Stimulated activated CD4-positive, alpha-beta T cell treated with anti-CD3 and anti-CD28 coated beads, Interleukin-2, amount 100 ng/mL, for 48 hours (primary cell): ENCODE measurements around the gene SVIL.
"Not testable (repeated sequence)": the region's sequence is repeated elsewhere in the genome, so short reads cannot be mapped to it uniquely, and the experiment has no call there.

Source experiments
- DNase-seq, 2 donors: peaks; one replicate each; pipeline ENCODE4 v3.0.0-alpha.2; 2020

SVIL gene

DNA sequence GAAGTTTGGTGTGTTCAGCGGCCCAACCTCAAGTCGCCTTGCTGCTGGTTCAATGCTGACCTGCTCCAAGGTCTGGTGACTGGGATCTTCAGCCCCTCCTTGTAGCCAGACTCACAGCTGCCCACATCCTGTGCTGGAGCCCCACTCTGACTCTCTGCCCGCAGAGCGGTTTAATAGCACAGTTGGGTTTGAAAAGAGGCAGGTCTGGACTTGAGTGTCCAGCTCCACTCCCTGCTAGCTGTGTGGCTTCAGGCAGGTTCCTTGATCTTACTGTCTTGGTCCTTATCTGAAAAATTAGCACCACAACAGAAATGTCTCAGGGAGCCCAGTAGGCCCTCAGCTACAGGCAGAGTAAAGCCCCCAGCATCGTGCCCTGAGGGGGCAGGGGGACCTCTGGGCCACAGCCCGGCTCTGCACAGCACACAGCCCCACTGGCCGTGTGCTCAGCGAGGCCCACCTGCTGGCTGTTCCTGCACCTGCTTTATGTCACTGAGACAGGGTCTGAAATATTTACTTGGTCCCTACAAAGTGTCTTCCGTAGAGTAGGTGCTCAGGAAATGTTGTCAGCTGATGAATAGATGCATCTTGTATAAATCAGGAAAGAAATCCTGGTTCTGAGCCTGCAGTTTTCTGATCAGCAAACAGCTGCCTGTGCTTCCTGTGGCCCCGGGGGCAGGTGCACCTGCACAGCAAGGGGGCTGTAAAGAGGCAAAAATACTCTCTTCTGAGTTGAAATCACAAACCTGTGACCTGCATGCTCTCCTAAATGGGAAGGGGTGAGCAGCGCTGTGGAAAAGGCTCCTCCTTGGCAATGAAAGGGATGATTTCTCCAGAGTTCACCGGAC, 155.5 kb downstream of the SVIL start:
- no peak for DNase-seq

- DNase-seq = no peak
Observed at GRCh38 chr10:29473406-29474100, 161.2 kb downstream of the SVIL start.

- DNase-seq = no peak
Observed at GRCh38 chr10:29473087-29473356, 161.7 kb downstream of the SVIL start.

DNA sequence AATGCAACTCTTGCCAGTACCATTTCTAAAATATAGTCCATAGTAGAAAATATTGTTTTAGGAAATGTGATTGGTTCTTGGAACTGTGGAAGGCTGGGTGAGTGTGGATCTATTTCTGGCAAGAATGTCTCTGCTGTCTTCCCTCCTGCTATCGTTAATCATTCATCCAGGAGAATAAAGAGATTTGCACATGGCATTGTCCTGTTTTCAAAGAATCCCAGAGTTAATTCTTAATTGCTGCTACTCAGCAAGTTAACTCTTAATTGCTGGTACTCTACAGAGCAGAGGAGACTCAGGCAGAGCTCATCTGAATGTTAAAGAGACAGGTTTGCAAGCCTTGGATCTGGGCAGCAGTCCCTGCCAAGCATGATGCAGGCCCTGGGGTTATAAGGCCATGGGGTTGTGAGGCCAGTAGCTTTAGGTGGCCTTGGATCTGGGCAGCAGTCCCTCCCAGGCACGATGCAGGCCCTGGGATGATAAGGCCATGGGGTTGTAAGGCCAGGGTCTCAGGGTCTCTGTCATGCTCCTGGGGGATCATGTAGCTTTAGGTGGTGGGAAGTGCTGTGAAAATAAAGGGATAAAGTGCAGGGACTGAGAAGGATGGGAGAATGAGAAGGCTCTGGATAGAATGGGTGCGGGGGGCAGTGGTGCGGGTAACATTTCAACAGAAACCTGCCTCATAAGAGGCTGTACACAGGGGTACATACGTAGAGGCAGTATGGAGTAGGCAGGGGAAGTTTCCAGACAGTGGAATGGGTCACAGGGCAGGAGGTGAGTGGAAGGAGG, 162.3 kb downstream of the SVIL start:
- DNase-seq = no peak

DNA sequence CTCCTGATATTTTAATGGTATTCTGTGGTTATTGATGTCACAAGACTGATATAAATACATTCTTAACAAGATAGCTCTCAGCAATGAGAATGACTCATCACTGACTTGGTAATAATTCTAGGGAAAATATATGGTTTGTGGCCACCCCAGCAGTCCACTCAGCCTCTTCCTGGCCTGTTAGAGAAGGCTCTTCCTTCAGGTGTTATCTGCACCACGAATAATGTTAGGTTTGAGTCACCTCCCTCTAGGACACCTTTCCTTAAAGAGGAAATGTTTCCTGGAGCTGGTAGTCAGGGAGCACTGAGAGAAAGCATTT, 163.3 kb downstream of the SVIL start:
- DNase-seq = no peak

- DNase-seq = no peak
Observed at GRCh38 chr10:29470843-29471543, 163.8 kb downstream of the SVIL start.

DNA sequence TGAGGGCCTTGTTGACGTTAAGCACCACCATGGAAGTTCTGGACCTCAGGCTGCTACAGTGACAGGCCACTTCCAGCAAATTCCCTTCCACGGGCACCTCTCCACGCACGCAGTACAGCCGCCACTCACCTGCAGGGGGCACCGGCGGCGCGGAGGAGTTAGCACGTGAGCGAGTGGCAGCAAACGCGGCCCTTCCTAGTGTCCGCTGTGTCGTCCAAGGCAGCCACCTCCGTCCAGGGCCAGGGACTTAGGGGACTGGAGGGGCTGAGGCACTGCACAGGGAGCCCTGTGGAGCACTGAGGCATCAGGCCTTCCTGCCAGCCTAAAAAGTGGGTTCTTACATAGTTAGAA, 164.4 kb downstream of the SVIL start:
- DNase-seq = peak; percentile 15 to 22

DNA sequence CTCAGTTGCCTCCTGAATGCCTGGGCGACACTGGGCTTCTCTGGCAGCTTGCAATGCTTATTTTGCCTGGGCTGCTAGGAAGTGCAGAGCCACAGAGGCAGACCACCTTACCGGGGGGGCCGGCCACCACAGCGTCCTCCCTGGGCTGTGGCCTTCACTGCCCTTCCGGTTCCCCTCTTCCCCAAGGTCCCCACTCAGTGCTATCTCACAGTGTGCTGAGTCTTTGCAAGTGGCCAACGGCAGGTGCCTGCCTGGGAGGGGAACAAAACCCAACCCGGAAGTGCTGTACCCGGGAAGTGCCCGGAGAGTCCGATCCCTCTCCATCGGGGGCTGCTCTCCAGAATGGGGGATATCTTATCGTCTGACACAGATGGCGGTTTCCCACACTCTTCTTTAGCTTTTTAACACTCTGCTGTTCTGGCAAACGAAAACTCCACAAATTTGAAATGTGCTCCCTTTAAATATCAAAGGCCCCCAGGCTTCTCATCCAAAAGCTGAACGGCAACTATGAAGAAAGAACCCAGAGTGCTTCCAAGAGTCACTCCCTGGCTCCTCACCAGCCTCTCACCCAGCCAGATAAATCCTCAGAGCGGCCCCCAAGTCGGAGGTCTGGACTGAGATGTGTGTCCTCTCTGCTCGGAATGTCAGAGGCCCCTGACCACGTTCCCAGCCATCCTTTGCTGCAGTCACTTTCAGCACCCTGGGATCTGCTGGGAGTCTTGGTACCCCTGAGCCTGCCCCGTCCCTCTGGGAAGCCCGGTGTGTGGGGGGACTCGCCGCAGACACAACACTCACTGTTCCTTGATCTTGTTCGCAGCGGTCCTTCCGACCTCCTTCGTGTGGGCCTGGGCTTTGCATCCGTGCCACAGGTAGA, 165.1 kb downstream of the SVIL start:
- DNase-seq = no peak

DNA sequence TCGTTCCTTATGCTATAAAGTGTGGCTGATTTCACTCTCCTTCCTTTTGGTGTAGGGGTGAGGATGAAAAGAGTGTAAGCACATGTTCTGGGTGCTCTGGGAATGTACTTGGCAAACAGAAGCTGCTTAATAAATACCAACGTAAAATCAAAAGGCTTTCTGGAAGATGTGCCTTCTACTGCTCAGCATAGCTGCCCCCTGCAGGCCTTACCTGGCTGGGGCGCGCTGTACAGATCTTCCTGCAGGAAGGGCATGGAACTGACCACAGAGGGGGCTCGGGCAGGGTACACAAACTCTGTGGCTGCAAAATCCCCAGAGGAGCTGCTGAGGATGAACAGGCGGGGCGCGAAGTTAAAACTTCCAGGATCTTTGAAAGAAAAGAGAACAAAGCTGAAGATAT, 169.4 kb downstream of the SVIL start:
- DNase-seq = no peak

DNA sequence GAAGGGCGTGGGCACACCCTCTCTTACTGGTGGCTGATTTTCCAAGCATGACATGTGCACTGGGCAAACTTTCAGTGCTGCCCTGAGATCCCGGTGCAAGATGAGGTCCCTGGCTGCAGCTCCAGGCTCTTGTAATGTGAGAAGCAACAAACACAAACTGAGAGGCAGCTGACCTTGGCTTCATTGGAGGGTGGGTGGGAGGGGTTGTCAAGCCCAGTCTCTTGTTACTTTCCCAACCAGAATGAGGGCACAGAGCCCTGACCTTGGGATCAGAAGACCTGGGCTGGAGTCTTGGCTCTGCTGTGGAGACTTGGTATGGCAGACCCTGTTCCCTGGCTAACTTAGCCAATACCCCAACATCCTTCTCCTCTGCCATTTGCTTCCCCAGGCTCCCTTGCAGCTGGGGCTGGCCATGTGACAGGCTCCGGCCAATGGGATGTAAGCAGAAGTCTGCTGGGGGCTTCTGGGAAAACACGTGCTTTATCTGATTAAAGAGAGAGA, 170.1 kb downstream of the SVIL start:
- not testable (repeated sequence) for DNase-seq

DNA sequence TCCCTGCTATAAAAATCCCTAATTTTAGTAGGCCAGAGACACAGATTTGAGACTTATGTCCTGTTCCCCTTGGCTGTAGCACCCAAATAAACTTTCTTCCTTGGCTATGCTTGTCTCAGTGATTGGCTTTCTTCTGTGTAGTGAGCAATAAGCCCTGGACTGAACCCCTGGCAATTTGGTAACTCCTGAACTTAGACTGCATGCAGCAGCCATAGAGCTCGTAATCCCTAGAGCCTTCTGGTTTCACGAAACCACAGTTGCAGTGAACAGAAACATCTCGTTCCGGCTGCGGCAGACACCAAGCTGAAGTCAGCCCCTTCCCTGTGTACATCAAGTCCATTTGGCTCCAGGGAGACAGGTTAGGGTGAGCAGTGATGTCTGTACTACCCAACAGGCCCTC, 173.7 kb downstream of the SVIL start:
- DNase-seq = no peak

DNA sequence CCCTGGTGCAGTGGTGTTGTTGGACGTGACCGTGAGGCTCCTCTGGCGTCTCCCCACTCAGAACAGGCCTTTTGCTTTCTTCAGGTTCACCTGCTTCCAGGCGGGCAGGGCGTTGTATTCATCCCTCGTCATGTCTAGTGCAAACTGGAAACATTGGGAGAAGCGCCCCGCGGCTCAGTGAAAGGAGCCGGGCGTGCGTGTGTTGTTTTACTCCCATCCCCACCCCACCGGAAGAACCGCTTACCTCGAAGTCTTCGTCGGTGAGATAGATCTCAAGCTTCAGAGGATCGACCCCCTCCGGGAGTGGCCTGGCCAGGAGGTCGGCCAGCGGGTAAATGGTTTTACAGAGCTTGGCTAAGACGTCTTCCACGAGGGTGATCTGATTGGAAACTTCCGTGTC, 176.6 kb downstream of the SVIL start:
- not testable (repeated sequence) for DNase-seq

DNA sequence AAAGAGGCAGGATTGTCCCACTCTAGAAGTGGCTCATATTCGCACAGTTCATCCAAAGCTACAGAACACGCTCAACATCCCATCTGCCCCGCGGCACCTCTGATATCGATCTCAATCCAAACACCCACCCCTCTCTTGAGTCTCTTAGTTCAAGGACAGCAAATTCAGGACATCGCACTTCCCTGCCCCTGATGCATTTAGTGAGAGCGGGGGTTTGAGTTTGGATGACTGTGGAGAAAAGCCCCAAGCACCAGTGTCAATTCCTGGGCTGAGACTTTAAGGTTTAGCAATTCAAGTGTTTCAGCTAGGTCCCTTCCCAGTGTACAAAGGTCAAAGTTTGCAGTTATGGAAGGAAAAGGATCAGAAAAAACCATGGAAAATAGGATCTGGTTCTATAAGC, 179.7 kb downstream of the SVIL start:
- no peak for DNase-seq

- DNase-seq = no peak
Observed at GRCh38 chr10:29454250-29454649, 180.5 kb downstream of the SVIL start.

DNA sequence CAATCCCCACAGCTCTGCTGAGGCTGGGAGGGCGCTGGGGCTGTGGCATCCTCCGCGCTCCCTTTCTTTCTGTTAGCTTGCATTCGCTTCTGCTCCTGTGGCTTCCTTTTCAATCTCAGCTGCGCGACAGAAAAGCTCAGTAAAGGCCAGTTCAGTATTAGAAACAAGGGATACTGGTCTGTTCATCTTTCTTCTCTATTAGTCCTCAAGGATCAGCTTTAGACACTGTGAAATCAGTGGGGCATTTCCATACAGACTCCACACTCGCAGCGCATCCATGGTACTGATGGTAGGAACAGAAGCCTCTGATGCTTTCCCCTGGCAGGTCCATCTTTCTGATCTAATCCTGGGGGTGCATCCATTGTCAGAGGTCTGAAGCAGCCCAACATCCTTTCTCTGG, 182.2 kb downstream of the SVIL start:
- DNase-seq = no peak

DNA sequence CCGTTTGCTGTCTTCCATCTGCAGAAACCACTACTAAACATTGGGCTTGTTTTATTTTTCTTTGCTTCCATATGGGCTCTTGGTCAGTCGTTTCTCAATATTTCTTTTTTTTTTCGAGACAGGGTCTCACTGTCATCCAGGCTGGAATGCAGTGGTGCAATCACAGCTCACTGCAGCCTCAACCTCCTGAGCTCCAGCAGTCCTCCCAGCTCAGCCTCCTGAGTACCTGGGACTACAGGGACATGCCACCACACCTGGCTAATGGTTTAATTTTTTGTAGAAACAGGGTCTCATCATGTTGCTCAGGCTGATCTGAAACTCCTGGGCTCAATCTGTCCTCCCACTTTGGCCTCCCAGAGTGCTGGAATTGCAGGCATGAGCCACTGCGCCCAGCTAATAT, 182.8 kb downstream of the SVIL start:
- no peak for DNase-seq

GRCh38 chr10:29450405-29450804, 184.4 kb downstream of the SVIL start:
- DNase-seq = no peak

- DNase-seq = peak; percentile 80 to 84
Observed at GRCh38 chr10:29448756-29449592, 185.8 kb downstream of the SVIL start.

DNA sequence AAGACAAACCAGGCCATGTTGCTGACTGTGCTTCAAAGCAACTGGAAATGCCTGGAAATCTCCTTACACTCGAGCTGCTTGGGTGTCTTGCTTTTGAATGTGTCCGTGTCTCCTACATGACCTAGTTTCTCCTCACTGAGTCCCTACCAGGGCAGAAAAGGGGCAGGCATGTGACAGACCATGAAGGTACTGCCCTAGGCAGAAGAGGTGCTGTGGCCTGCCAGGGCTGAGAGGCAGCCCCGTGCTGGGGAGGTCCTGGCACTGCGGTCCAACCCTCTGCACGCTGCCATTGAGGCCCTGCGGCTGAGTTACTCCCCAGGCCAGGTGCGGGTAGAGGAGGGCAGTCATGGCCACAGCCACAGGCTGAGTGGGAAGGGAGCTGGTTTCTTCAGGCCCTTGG, 186.6 kb downstream of the SVIL start:
- no peak for DNase-seq

DNA sequence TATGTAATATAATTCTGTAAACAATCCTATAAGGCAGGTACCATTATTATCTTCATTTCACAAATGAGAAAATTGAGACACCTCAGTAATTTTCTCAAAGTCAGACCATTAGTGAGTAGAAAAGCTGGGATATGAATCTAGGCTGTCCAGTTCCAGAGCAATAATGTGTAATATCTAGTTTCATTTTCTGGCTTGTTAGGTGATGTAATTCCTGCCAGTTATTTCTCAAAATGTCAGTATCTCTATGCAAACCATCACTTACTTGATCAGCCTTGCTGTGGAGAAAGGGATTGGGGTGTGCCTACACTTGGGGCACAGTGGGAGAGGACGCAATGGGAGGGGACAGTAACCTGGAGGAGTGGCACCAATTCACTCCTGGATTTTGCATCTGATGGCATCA, 188.4 kb downstream of the SVIL start:
- no peak for DNase-seq

GRCh38 chr10:29443745-29444523, 190.8 kb downstream of the SVIL start:
- DNase-seq = no peak
